Uterus (tissue), 2 donors: ENCODE results near the gene BBX.

Experiments used
- POLR2A ChIP-seq, 2 donors: fragments of 450-650 bp; IDR thresholded peaks; one replicate each; pipeline ENCODE4 v1.6.1; 2016; ENCODE audit warnings: antibody characterized with exemption in 2 of 2, mild to moderate bottlenecking in 1 of 2, moderate library complexity in 1 of 2
- TF ChIP-seq, protein P1 (sequence below), 4 experiments: fragments of 200-600 bp in 2 of 4; fragments of 450-650 bp in 2 of 4; sonication (generic) in 2 of 4; IDR thresholded peaks; one replicate each; pipeline ENCODE4 v1.5.1; 2016 to 2019; ENCODE audit warnings: antibody characterized with exemption in 4 of 4, mild to moderate bottlenecking in 2 of 4, moderate library complexity in 1 of 4

DNA sequence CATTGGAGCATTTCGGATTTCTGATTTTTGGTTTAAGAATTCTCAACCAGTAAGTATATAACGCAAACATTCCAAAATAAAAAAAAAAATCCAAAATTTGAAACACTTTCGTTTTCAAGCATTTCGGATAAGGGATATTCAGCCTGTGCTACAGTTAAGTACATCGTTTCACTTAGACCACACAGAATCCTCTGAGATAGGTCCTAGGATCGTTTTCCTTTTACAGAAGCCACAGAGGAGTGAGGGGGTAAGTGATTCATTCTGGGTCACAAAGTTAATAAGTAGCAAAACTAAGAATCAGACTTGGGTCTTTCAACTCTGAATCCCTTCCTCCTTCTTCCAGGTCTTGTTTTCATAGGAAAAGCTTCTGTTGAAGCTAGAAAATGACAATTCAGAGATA, 249.3 kb downstream of the BBX start:
- TF ChIP-seq POLR2A (IDR thresholded peaks at IDR 0.05): no peak
- TF ChIP-seq, protein P1, sequence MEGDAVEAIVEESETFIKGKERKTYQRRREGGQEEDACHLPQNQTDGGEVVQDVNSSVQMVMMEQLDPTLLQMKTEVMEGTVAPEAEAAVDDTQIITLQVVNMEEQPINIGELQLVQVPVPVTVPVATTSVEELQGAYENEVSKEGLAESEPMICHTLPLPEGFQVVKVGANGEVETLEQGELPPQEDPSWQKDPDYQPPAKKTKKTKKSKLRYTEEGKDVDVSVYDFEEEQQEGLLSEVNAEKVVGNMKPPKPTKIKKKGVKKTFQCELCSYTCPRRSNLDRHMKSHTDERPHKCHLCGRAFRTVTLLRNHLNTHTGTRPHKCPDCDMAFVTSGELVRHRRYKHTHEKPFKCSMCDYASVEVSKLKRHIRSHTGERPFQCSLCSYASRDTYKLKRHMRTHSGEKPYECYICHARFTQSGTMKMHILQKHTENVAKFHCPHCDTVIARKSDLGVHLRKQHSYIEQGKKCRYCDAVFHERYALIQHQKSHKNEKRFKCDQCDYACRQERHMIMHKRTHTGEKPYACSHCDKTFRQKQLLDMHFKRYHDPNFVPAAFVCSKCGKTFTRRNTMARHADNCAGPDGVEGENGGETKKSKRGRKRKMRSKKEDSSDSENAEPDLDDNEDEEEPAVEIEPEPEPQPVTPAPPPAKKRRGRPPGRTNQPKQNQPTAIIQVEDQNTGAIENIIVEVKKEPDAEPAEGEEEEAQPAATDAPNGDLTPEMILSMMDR (IDR thresholded peaks at IDR 0.05): no peak
